ENCODE data around the gene AXIN2.

DNA sequence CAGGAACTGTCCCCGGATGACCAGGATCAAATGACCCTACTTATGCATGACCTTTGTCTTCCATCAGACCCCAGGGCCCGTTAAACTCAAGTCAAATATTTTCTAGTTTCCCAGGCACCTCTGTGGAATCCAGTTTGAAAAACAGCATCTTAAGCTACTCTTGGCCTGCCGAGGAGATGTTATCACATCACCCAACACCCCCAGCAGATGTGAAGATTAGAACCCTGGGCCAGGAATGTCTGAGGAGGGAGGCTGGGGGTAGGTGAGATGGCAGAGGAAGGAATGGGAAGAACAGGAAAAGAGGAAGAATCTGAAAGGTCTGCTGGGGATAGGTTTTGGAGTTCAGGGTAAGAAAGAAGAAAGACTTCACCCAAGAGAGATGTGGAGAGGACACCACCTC is 79.2 kb downstream of the AXIN2 start:
- TF ChIP-seq, protein P1, sequence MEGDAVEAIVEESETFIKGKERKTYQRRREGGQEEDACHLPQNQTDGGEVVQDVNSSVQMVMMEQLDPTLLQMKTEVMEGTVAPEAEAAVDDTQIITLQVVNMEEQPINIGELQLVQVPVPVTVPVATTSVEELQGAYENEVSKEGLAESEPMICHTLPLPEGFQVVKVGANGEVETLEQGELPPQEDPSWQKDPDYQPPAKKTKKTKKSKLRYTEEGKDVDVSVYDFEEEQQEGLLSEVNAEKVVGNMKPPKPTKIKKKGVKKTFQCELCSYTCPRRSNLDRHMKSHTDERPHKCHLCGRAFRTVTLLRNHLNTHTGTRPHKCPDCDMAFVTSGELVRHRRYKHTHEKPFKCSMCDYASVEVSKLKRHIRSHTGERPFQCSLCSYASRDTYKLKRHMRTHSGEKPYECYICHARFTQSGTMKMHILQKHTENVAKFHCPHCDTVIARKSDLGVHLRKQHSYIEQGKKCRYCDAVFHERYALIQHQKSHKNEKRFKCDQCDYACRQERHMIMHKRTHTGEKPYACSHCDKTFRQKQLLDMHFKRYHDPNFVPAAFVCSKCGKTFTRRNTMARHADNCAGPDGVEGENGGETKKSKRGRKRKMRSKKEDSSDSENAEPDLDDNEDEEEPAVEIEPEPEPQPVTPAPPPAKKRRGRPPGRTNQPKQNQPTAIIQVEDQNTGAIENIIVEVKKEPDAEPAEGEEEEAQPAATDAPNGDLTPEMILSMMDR (IDR thresholded peaks at IDR 0.05), result no peak
- TF ChIP-seq POLR2A (IDR thresholded peaks at IDR 0.05), result no peak

Data from sigmoid colon (tissue), 3 donors.